Endothelial cell (in vitro differentiated cells): ENCODE data around the gene ASXL2. TPM values are rescaled to one million over a fixed set of nuclear protein-coding genes. Genes with fewer than 3 reads are reported as not detected.
A peak's percentile ranks its signal among the peaks of the same experiment; 100 is the strongest.

Experiments used
- DNase-seq: peaks from one replicate; pipeline ENCODE4 v3.0.0; 2021; ENCODE audit warnings: low spot score
- H3K27ac Mint-ChIP-seq: one replicate; pipeline ENCODE4 v1.8.0; 2021; ENCODE audit warnings: mixed read lengths, inconsistent platforms; ENCODE audit not compliant: unreplicated experiment
- H3K27me3 Mint-ChIP-seq: one replicate; pipeline ENCODE4 v1.8.0; 2021; ENCODE audit warnings: mild to moderate bottlenecking, moderate library complexity, mixed read lengths, inconsistent platforms; ENCODE audit not compliant: unreplicated experiment
- H3K36me3 Mint-ChIP-seq: one replicate; pipeline ENCODE4 v1.8.0; 2021; ENCODE audit warnings: mild to moderate bottlenecking, low read depth, mixed read lengths, inconsistent platforms; ENCODE audit not compliant: unreplicated experiment
- H3K4me1 Mint-ChIP-seq: one replicate; pipeline ENCODE4 v1.8.0; 2021; ENCODE audit warnings: mild to moderate bottlenecking, mixed read lengths, inconsistent platforms; ENCODE audit not compliant: unreplicated experiment
- H3K4me3 Mint-ChIP-seq: one replicate; pipeline ENCODE4 v1.8.0; 2021; ENCODE audit warnings: mild to moderate bottlenecking, mixed read lengths, inconsistent platforms; ENCODE audit not compliant: unreplicated experiment
- H3K9me3 Mint-ChIP-seq: one replicate; pipeline ENCODE4 v1.8.0; 2021; ENCODE audit warnings: mixed read lengths, inconsistent platforms; ENCODE audit not compliant: unreplicated experiment
- CTCF ChIP-seq: fragments of 200-600 bp; sonication (generic); IDR thresholded peaks from one replicate; pipeline ENCODE4 v1.5.0; 2021; ENCODE audit warnings: antibody characterized with exemption; ENCODE audit not compliant: unreplicated experiment
- total RNA-seq: library from RNA; stranded (reverse); fragmentation: NEBNext Ultra II Directional; extraction: Animal tissue kit (Norgen Biotek cat#: 25700); gene quantifications from one replicate; pipeline ENCODE4 v1.2.1, GENCODE V29; 2021; ENCODE audit not compliant: unreplicated experiment

Gene ASXL2
- total RNA-seq, 1 donor from 2014 or later = 33.4 TPM

- Mint-ChIP-seq H3K4me1 (no peaks in the 10 kb centered on the region), H3K27ac (no peak overlapping the region), H3K9me3 (no peaks in the 10 kb centered on the region), H3K36me3 (peaks cover 17% of the 10 kb centered on the region), H3K27me3 (no peaks in the 10 kb centered on the region), H3K4me3 (no peak overlapping the region)
- TF ChIP-seq CTCF = no peak
- DNase-seq = no peak
Measured at GRCh38 chr2:25749676-25750075, 128.6 kb downstream of the ASXL2 start.

GRCh38 chr2:25744055-25744454 lies 134.2 kb downstream of the ASXL2 start:
- Mint-ChIP-seq H3K4me1 (peaks cover 14% of the 10 kb centered on the region), H3K27me3 (no peaks in the 10 kb centered on the region), H3K27ac (no peak overlapping the region), H3K4me3 (no peak overlapping the region), H3K9me3 (no peaks in the 10 kb centered on the region), H3K36me3 (peaks cover 31% of the 10 kb centered on the region)
- TF ChIP-seq CTCF = no peak
- no peak for DNase-seq

GRCh38 chr2:25743132-25743830 lies 135.0 kb downstream of the ASXL2 start:
- no peak for TF ChIP-seq CTCF
- H3K27ac Mint-ChIP-seq = peak overlapping the region; percentile 34
- no peaks in the 10 kb centered on the region for H3K9me3 Mint-ChIP-seq

GRCh38 chr2:25742501-25742900 lies 135.8 kb downstream of the ASXL2 start:
- H3K27me3 Mint-ChIP-seq = no peaks in the 10 kb centered on the region
- H3K27ac Mint-ChIP-seq = no peak overlapping the region
- TF ChIP-seq CTCF = no peak
- no peaks in the 10 kb centered on the region for H3K9me3 Mint-ChIP-seq
- H3K4me3 Mint-ChIP-seq = no peak overlapping the region
- no peak for DNase-seq
- peaks cover 14% of the 10 kb centered on the region for H3K4me1 Mint-ChIP-seq
- peaks cover 26% of the 10 kb centered on the region for H3K36me3 Mint-ChIP-seq

More at GRCh38 chr2:25743132-25743830, 135.0 kb downstream of the ASXL2 start:
- Mint-ChIP-seq H3K4me1 (peaks cover 14% of the 10 kb centered on the region), H3K36me3 (peaks cover 26% of the 10 kb centered on the region), H3K27me3 (no peaks in the 10 kb centered on the region), H3K4me3 (no peak overlapping the region)
- DNase-seq = no peak

GRCh38 chr2:25740810-25741381 lies 137.4 kb downstream of the ASXL2 start:
- Mint-ChIP-seq H3K27ac (peak overlapping the region; percentile 3), H3K9me3 (no peaks in the 10 kb centered on the region), H3K4me3 (no peak overlapping the region), H3K4me1 (peaks cover 19% of the 10 kb centered on the region), H3K36me3 (peaks cover 26% of the 10 kb centered on the region), H3K27me3 (no peaks in the 10 kb centered on the region)
- no peak for DNase-seq
- TF ChIP-seq CTCF = no peak
